Stomach smooth muscle (tissue), 2 donors: Measurements from ENCODE around the gene HLA-DPB1.
A peak's percentile ranks its signal among the peaks of the same experiment; 100 is the strongest.

Experiments
- H3K27ac ChIP-seq: one replicate; pipeline ENCODE4 v1.7.0; 2013; ENCODE audit warnings: mild to moderate bottlenecking, low read length, inconsistent platforms
- H3K27me3 ChIP-seq, 2 donors: one replicate each; pipeline ENCODE4 v1.7.0; 2013; ENCODE audit warnings: low read length in 2 of 2; ENCODE audit not compliant: insufficient read depth in 2 of 2, control insufficient read depth in 1 of 2
- H3K36me3 ChIP-seq, 2 donors: one replicate each; pipeline ENCODE4 v1.7.0; 2013; ENCODE audit warnings: low read length in 2 of 2; ENCODE audit not compliant: control insufficient read depth in 2 of 2, insufficient read depth in 2 of 2
- H3K4me1 ChIP-seq: one replicate; pipeline ENCODE4 v1.7.0; 2013; ENCODE audit warnings: low read length; ENCODE audit not compliant: control insufficient read depth, insufficient read depth
- H3K4me3 ChIP-seq, 2 donors: one replicate each; pipeline ENCODE4 v1.7.0; 2013; ENCODE audit warnings: low read length in 2 of 2
- H3K9ac ChIP-seq, 2 donors: one replicate each; pipeline ENCODE4 v1.7.0; 2013; ENCODE audit warnings: low read length in 2 of 2, mild to moderate bottlenecking in 1 of 2
- H3K9me3 ChIP-seq, 2 donors: one replicate each; pipeline ENCODE4 v1.7.0; 2013; ENCODE audit warnings: low read length in 2 of 2; ENCODE audit not compliant: control insufficient read depth in 2 of 2
- donor health status: healthy.
- donor health status: Pancreatic carcinoma.

HLA-DPB1 gene

DNA sequence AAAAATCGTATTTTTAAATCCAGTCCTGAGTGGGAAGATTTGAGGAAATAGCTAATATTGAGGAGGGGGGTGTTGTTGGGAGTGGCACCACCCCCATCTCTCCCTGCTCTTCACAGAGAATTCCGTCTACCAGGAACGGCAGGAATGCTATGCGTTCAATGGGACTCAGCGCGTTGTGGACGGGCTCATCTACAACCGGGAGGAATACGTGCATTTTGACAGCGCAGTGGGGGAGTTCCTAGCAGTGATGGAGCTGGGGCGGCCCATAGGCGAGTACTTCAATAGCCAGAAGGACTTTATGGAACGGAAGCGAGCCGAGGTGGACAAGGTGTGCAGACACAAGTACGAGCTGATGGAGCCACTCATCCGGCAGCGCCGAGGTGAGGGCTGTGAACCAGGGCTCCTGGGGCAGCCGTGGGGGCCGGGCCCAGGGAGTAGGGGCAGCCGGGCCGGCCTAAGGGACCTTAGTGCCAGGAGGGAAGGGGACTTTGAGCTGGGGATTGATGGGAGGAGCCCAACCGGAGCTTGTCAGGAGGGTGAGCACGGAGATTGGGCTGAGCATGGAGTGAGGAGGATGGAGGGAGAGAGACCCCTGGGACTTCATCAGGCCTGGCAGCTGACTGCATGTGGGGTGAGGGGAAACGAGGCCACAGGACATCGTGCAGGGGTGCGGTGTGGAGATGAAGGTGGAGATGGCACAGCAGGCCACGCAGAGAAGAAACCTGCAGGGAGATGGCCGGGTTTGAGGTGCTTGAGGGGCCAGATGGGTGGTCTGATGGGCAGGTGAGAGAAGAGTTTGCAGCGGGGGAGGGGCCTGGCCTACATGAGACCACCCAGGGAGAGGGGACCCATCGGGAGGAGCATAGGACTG, 41.3 kb downstream of the HLA-DPB1 start:
- Histone ChIP-seq H3K27me3 (peaks cover 29 to 46% of the 10 kb centered on the region in 2 donors), H3K4me3 (peak overlapping the region in 1 of 2 donors; percentile 8), H3K27ac (no peak overlapping the region), H3K9me3 (no peaks in the 10 kb centered on the region), H3K4me1 (peaks cover 8% of the 10 kb centered on the region), H3K36me3 (no peaks in the 10 kb centered on the region), H3K9ac (no peak overlapping the region)

GRCh38 chr6:33117811-33118277, 42.1 kb downstream of the HLA-DPB1 start:
- Histone ChIP-seq H3K9me3 (no peaks in the 10 kb centered on the region), H3K36me3 (no peaks in the 10 kb centered on the region), H3K4me1 (peaks cover 8% of the 10 kb centered on the region), H3K9ac (no peak overlapping the region), H3K27ac (no peak overlapping the region), H3K27me3 (peaks cover 29 to 42% of the 10 kb centered on the region in 2 donors), H3K4me3 (no peak overlapping the region)

DNA sequence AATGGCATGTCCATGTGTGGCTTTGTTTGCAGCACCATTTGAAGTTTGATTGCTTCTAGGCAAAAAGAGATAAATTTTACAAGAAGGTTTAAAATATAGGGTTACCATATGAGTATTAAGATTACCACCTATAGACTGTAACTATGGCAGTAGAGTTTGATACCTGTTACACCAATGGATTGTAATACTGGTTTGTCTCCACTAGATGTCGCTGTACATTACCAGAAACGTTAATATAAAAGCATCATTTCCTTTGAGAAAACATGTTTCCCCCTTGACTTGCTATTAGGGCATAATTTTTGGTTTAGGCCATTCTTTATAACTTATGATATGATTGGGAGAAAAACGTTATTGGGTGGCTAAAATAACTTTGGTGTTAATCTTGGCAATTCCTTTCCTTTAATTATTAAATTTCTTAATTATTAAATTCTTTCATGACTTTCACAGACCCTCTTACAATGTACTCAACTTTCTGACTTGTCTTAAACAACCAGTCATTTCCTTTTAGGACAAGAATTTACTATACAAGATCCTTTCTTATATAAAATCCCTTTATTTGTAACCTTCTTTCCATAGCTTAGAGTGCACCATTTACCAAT, 42.8 kb downstream of the HLA-DPB1 start:
- Histone ChIP-seq H3K4me3 (no peak overlapping the region), H3K9me3 (no peaks in the 10 kb centered on the region), H3K27me3 (peaks cover 27 to 35% of the 10 kb centered on the region in 2 donors), H3K27ac (no peak overlapping the region), H3K9ac (no peak overlapping the region), H3K4me1 (peaks cover 8% of the 10 kb centered on the region), H3K36me3 (no peaks in the 10 kb centered on the region)

DNA sequence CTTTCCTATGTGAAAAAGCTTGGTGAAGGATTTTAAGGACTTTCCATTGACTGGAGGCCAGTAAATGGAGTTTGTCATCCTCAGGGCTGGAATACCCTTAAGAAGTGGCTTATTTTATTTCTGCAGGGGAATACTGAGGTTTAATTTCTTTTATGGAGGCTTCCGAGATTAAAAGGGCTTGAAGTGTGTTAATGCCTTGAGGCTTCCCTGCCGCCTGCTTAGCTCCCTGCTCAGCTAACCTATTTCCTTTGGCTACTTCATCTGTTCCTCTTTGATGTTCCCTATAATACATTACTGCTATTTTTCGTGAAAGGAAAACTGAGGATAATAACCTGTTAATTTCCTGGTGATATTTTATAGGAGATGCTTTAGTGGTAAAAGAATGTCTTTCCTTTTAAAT, 44.2 kb downstream of the HLA-DPB1 start:
- Histone ChIP-seq H3K4me1 (peaks cover 8% of the 10 kb centered on the region), H3K36me3 (no peaks in the 10 kb centered on the region), H3K4me3 (no peak overlapping the region), H3K27ac (no peak overlapping the region), H3K27me3 (peaks cover 18 to 28% of the 10 kb centered on the region in 2 donors), H3K9ac (no peak overlapping the region), H3K9me3 (peaks cover 0 to 2% of the 10 kb centered on the region in 2 donors)

DNA sequence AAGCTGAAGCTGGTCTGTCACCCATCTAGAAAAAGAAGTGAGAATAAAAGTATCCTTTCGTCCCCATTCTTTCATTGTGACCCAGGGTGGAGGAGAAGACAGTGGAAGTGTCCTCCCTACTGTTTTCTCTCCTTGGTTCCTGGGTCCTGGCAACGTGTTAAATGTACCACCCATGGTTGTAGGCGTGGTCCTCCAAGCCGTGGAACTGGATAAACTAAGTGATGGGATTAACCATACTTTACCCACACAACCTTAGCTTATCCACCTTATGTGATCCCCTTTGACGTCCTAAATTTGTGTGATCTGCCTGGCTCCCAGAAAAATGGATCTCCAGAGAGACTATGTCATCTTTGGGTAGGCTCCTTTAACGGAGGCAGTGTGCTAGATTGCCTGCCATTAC, 47.4 kb downstream of the HLA-DPB1 start:
- H3K9ac ChIP-seq: no peak overlapping the region
- no peak overlapping the region for H3K27ac ChIP-seq
- no peaks in the 10 kb centered on the region for H3K4me1 ChIP-seq
- peaks cover 0 to 2% of the 10 kb centered on the region in 2 donors for H3K9me3 ChIP-seq
- peaks cover 0 to 7% of the 10 kb centered on the region in 2 donors for H3K27me3 ChIP-seq
- H3K4me3 ChIP-seq: no peak overlapping the region
- H3K36me3 ChIP-seq: no peaks in the 10 kb centered on the region

GRCh38 chr6:33123732-33124524, 48.1 kb downstream of the HLA-DPB1 start:
- Histone ChIP-seq H3K9ac (no peak overlapping the region), H3K27ac (no peak overlapping the region), H3K27me3 (peaks cover 0 to 7% of the 10 kb centered on the region in 2 donors), H3K4me3 (no peak overlapping the region), H3K36me3 (no peaks in the 10 kb centered on the region), H3K9me3 (peaks cover 0 to 2% of the 10 kb centered on the region in 2 donors), H3K4me1 (no peaks in the 10 kb centered on the region)

DNA sequence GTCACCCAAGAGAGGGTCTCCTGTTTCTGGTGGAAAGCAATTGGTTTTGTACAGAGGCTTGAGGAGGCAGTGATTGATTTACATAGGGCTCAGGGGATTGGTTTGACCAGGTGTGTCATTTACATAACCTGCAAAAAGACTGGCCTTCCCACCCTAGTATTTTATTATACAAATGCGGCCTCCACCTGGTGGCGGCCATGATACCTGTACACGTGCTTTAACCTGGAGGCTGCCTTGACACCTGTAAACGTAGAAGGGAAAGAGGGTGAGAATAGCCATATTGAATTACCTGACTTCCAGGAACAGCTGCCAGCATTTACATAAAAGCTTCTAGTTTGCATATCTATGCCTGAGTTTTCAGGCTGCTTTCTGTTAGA, 48.7 kb downstream of the HLA-DPB1 start:
- H3K9ac ChIP-seq: no peak overlapping the region
- H3K4me1 ChIP-seq: no peaks in the 10 kb centered on the region
- no peak overlapping the region for H3K4me3 ChIP-seq

DNA sequence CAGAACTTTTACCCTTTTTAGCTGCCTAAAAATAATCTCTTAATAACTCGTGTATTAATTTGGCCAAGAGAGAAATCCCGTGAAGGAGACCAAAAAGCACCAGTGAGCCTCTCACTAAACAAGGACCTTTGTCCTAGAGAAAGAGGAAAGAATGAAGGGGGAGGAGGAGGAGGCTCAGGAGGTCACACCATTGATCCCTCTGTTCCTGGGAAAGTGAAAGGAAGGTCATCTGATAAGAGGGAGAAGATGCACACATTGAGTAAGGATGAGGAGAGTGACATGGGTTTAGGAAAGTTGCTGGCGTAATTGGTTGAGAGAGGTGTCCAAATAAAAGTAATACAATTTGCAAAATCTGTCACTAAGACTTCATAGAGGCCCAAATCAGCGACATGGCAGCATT, 49.2 kb downstream of the HLA-DPB1 start:
- H3K9me3 ChIP-seq: peaks cover 0 to 2% of the 10 kb centered on the region in 2 donors
- no peaks in the 10 kb centered on the region for H3K36me3 ChIP-seq
- no peak overlapping the region for H3K9ac ChIP-seq
- no peak overlapping the region for H3K27ac ChIP-seq
- no peak overlapping the region for H3K4me3 ChIP-seq
- H3K4me1 ChIP-seq: no peaks in the 10 kb centered on the region
- H3K27me3 ChIP-seq: peaks cover 0 to 7% of the 10 kb centered on the region in 2 donors

More for the DNA sequence above, 48.7 kb downstream of the HLA-DPB1 start:
- H3K27me3 ChIP-seq: peaks cover 0 to 7% of the 10 kb centered on the region in 2 donors
- H3K9me3 ChIP-seq: peaks cover 0 to 2% of the 10 kb centered on the region in 2 donors
- H3K36me3 ChIP-seq: no peaks in the 10 kb centered on the region
- H3K27ac ChIP-seq: no peak overlapping the region

- Histone ChIP-seq H3K36me3 (no peaks in the 10 kb centered on the region), H3K4me3 (no peak overlapping the region), H3K27me3 (peaks cover 0 to 7% of the 10 kb centered on the region in 2 donors), H3K9ac (no peak overlapping the region), H3K4me1 (no peaks in the 10 kb centered on the region), H3K9me3 (peaks cover 0 to 2% of the 10 kb centered on the region in 2 donors), H3K27ac (no peak overlapping the region)
Observed at GRCh38 chr6:33126101-33126714, 50.4 kb downstream of the HLA-DPB1 start.

DNA sequence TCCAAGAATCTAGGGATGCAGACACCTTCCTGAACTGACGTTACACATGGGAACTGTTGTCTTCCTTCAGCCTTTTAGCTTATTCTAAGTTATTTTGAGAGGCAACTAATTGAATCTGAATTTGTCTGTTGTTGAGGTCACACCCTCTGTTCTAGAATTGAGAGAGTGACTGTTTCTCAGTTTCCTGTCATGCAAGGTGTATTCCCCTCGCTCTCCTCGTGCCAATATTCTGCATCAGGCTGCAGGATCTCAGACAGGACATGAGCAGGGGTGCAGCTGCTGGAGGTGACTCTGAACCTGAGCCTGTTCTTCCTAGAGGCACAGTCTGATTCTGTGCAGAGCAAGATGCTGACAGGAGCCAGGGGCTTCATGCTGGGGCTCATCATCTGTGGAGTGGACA, 52.5 kb downstream of the HLA-DPB1 start:
- Histone ChIP-seq H3K36me3 (no peaks in the 10 kb centered on the region), H3K27me3 (peaks cover 0 to 7% of the 10 kb centered on the region in 2 donors), H3K4me3 (no peak overlapping the region), H3K27ac (no peak overlapping the region), H3K9me3 (peaks cover 0 to 2% of the 10 kb centered on the region in 2 donors), H3K9ac (no peak overlapping the region), H3K4me1 (no peaks in the 10 kb centered on the region)
